A549 (cell line): Measurements from ENCODE around the gene ZKSCAN1. TPM values are rescaled to one million over a fixed set of nuclear protein-coding genes. Genes with fewer than 3 reads are reported as not detected.
"Not testable (repeated sequence)": the region's sequence is repeated elsewhere in the genome, so short reads cannot be mapped to it uniquely, and the experiment has no call there.

Source experiments
- ATAC-seq, 2 experiments: fragments of 200-7000 bp in 1 of 2; fragments of >200 bp in 1 of 2; cut with Nextera tagmentation in 1 of 2; cut with Tn5 transposase in 1 of 2; 3 replicates each; pipeline versions ENCODE4 v1.8.0 to v1.9.1; 2018 to 2020; ENCODE audit warnings: mild to moderate bottlenecking in 1 of 2, moderate library complexity in 1 of 2
- CTCF ChIA-PET: fragments of 300-600 bp; sonication (Branson Sonifier 250); formaldehyde crosslinking; extraction: SDS; loops from one replicate; lab custom pipeline; 2021; ENCODE audit warnings: antibody characterized with exemption, inconsistent platforms; lab: Yijun Ruan, JAX
- POLR2A ChIA-PET: fragments of 350-600 bp; formaldehyde crosslinking; extraction: SDS; loops from one replicate; lab custom pipeline; 2021; ENCODE audit warnings: antibody characterized with exemption, inconsistent platforms; lab: Yijun Ruan, JAX
- DNase-seq, 2 experiments: peaks; one replicate each; pipeline versions ENCODE4 v3.0.0 to v3.0.0-alpha.2; 2011 to 2016; ENCODE audit warnings: low read depth in 1 of 2, low spot score in 1 of 2
- FAIRE-seq: peaks from 2 replicates; lab custom pipeline; 2011; peaks lifted over from hg19 to GRCh38; lab: Jason Lieb, UNC
- H3K27ac ChIP-seq, 2 experiments: fragments of >200 bp; sonication (Bioruptor Twin); formaldehyde crosslinking; 3 replicates each; pipeline ENCODE4 v1.5.1; 2016 to 2017
- H3K4me1 ChIP-seq: fragments of >200 bp; sonication (Bioruptor Twin); formaldehyde crosslinking; 3 replicates; pipeline ENCODE4 v1.6.1; 2016
- H3K4me2 ChIP-seq: fragments of >200 bp; sonication (Bioruptor Twin); formaldehyde crosslinking; 3 replicates; pipeline ENCODE4 v1.6.1; 2016
- H3K4me3 ChIP-seq: fragments of >200 bp; sonication (Bioruptor Twin); formaldehyde crosslinking; 3 replicates; pipeline ENCODE4 v1.5.1; 2016
- H3K9me3 ChIP-seq: fragments of >200 bp; sonication (Bioruptor Twin); formaldehyde crosslinking; 3 replicates; pipeline ENCODE4 v1.6.1; 2016
- CBX2 ChIP-seq: fragments of 200-600 bp; sonication (generic); IDR thresholded peaks from 2 replicates; pipeline ENCODE4 v1.6.1; 2016; ENCODE audit warnings: low read depth, mild to moderate bottlenecking, borderline replicate concordance
- CTCF ChIP-seq: fragments of >200 bp; sonication (Bioruptor Twin); formaldehyde crosslinking; IDR thresholded peaks from 3 replicates; pipeline ENCODE4 v1.5.1; 2016
- EHF ChIP-seq: fragments of 250-450 bp; sonication (Bioruptor Pico); IDR thresholded peaks from 2 replicates; pipeline ENCODE4 v1.5.0; 2020; ENCODE audit warnings: mild to moderate bottlenecking
- GATA3 ChIP-seq: IDR thresholded peaks from 2 replicates; pipeline ENCODE4 v1.6.1; 2012; ENCODE audit warnings: borderline replicate concordance
- HMGXB4 ChIP-seq: fragments of 250-450 bp; sonication (Bioruptor Pico); IDR thresholded peaks from 2 replicates; pipeline ENCODE4 v1.5.0; 2021; ENCODE audit warnings: mild to moderate bottlenecking, moderate library complexity, borderline replicate concordance
- HOXB13 ChIP-seq: fragments of 250-450 bp; sonication (Bioruptor Pico); IDR thresholded peaks from 2 replicates; pipeline ENCODE4 v1.5.0; 2020; ENCODE audit warnings: low read depth, mild to moderate bottlenecking, moderate library complexity
- JUN ChIP-seq, 2 experiments: fragments of >200 bp; sonication (Bioruptor Twin); formaldehyde crosslinking; IDR thresholded peaks; 2 replicates in 1 of 2; 3 replicates in 1 of 2; pipeline ENCODE4 v1.6.1; 2016 to 2017
- JUNB ChIP-seq: fragments of >200 bp; sonication (Bioruptor Twin); formaldehyde crosslinking; IDR thresholded peaks from 2 replicates; pipeline ENCODE4 v1.6.1; 2016
- MAFK ChIP-seq: fragments of 450-650 bp; IDR thresholded peaks from 2 replicates; pipeline ENCODE4 v1.6.1; 2014; ENCODE audit not compliant: partially characterized antibody
- POLR2A ChIP-seq: IDR thresholded peaks from 2 replicates; pipeline ENCODE4 v1.6.1; 2012; ENCODE audit warnings: mild to moderate bottlenecking, low read length
- POLR2AphosphoS2 ChIP-seq: conservative IDR thresholded peaks from 2 replicates; pipeline ENCODE4 v1.6.1; 2012; ENCODE audit warnings: low read length, improper control_type of control experiment, inconsistent platforms
- RFX5 ChIP-seq: fragments of 450-650 bp; IDR thresholded peaks from 2 replicates; pipeline ENCODE4 v1.7.1; 2014; ENCODE audit warnings: antibody characterized with exemption, mild to moderate bottlenecking, moderate library complexity
- WGBS: methylation state at CpG from one replicate; pipeline ENCODE4 v1.1.6; 2017; ENCODE audit errors: missing lambda C conversion rate; 5-methylcytosine and 5-hydroxymethylcytosine counted together
- polyA plus RNA-seq, 4 experiments: library from polyadenylated mRNA; depleted of rRNA in 3 of 4; stranded (reverse); fragments of >200 nt; fragmentation: RNase III in 1 of 4; extraction: RNeasy Plus Mini Kit Qiagen cat#74134 plus additional on column Dnase treatment in 1 of 4; gene quantifications; 2 replicates in 3 of 4; 3 replicates in 1 of 4; pipeline ENCODE4 v1.2.3, GENCODE V29; 2011 to 2017
- TF ChIP-seq, protein P1 (sequence below): fragments of 250-450 bp; sonication (Bioruptor Pico); IDR thresholded peaks from 2 replicates; pipeline ENCODE4 v1.5.0; 2020; ENCODE audit warnings: low read depth, mild to moderate bottlenecking, moderate library complexity

ZKSCAN1 gene
- polyA plus RNA-seq, 2 of the 4 experiments (the other 2 are of a cell fraction) = 11.4 to 23.9 TPM

DNA sequence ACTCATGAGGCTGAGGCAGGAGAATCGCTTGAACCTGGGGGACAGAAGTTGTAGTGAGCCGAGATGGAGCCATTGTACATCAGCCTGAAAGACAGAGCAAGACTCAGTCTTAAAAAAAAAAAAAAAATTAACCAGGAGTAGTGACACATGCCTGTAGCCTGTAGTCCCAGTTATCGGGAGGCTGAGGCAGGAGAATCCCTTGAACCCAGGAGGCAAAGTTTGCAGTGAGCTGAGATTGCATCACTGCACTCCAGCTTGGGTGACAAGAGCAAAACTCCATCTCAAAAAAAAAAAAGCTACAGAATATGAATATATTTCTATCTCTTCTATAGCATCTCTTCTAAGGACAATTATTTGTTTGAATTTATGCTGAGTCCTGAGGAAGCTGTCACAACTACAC lies 46.1 kb upstream of the ZKSCAN1 start:
- no peak overlapping the region for H3K27ac ChIP-seq
- no peak for ATAC-seq
- TF ChIP-seq JUNB = no peak
- TF ChIP-seq CBX2 = no peak
- TF ChIP-seq MAFK = no peak
- TF ChIP-seq HMGXB4 (CRISPR knock-in tag) = no peak
- no peak for TF ChIP-seq POLR2A
- TF ChIP-seq, protein P1, sequence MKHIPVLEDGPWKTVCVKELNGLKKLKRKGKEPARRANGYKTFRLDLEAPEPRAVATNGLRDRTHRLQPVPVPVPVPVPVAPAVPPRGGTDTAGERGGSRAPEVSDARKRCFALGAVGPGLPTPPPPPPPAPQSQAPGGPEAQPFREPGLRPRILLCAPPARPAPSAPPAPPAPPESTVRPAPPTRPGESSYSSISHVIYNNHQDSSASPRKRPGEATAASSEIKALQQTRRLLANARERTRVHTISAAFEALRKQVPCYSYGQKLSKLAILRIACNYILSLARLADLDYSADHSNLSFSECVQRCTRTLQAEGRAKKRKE = no peak
- no peak for TF ChIP-seq HOXB13 (CRISPR knock-in tag)
- TF ChIP-seq, all 56 proteins: peak for 0
- DNase-seq = no peak
- Histone ChIP-seq H3K4me1 (no peaks in the 10 kb centered on the region), H3K4me2 (no peak overlapping the region), H3K9me3 (no peaks in the 10 kb centered on the region), H3K4me3 (no peak overlapping the region)
- ChIA-PET CTCF (interaction anchor here (0.9 to 4.2 kb wide), 2 partner anchors 9 to 20 kb away, joined by 3 to 32 read pairs; partner anchors contain the start of gene AZGP1), POLR2A (no interaction called here)
- WGBS = 19% methylated on average over 3 of the region's 3 CpGs
- FAIRE-seq = no peak

- FAIRE-seq, H3K4me3 ChIP-seq, ATAC-seq, H3K27ac ChIP-seq, H3K9me3 ChIP-seq, DNase-seq, H3K4me2 ChIP-seq, H3K4me1 ChIP-seq, POLR2A ChIA-PET: not testable (repeated sequence)
- WGBS = no CpG with 5 or more reads among the region's 1 CpG
- CTCF ChIA-PET = interaction anchor here (4.2 kb wide), 1 partner anchor 8 kb away, joined by 32 read pairs; the partner anchor contains the start of gene AZGP1
These were observed 45.6 kb upstream of the ZKSCAN1 start for GRCh38 chr7:99969813-99970212.

DNA sequence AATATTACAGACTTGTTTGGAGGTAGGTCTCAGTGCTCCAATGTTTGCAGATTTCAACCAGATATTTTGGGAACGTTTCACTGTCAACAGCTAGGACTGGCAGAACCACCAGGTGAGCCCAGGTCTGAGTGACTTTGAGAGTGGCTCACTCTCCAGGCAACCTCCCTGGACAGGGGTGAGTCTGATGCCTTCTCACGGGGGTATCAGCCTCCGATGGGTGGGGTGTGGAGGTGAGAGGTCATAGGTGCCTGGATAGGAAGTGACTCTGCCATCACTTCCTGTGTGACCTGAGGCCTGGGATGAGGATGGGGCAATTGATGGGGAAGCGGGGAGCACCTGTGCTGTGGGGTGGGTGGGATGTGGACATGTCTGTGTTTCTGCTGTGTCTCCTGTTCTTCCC lies 44.2 kb upstream of the ZKSCAN1 start:
- no peak overlapping the region for H3K27ac ChIP-seq

GRCh38 chr7:99973817-99974216 lies 41.6 kb upstream of the ZKSCAN1 start:
- H3K27ac ChIP-seq, H3K4me2 ChIP-seq, DNase-seq, H3K4me1 ChIP-seq, ATAC-seq, FAIRE-seq, H3K9me3 ChIP-seq, POLR2A ChIA-PET, CTCF ChIA-PET, H3K4me3 ChIP-seq: not testable (repeated sequence)
- 54% methylated on average over 7 of the region's 7 CpGs for WGBS

More for the DNA sequence above, 44.2 kb upstream of the ZKSCAN1 start:
- TF ChIP-seq JUN (IDR thresholded peaks at IDR 0.05) = no peak
- TF ChIP-seq, all 56 proteins: peak for 0
- ATAC-seq = no peak
- no peak for FAIRE-seq
- CTCF ChIA-PET = interaction anchor here (0.9 kb wide), 1 partner anchor 8 kb away, joined by 4 read pairs; no protein-coding TSS in a partner anchor
- Histone ChIP-seq H3K4me2 (no peak overlapping the region), H3K4me1 (no peaks in the 10 kb centered on the region), H3K4me3 (no peak overlapping the region), H3K9me3 (no peaks in the 10 kb centered on the region)
- no peak for DNase-seq
- WGBS = 36% methylated on average over 4 of the region's 4 CpGs
- POLR2A ChIA-PET = no interaction called here

GRCh38 chr7:99974681-99975080 lies 40.7 kb upstream of the ZKSCAN1 start:
- CTCF ChIA-PET = no interaction called here
- 41% methylated on average over 1 of the region's 1 CpG for WGBS
- no peaks in the 10 kb centered on the region for H3K4me1 ChIP-seq
- no peak overlapping the region for H3K4me3 ChIP-seq
- no peak overlapping the region for H3K27ac ChIP-seq
- FAIRE-seq (no peak), ATAC-seq (no peak), DNase-seq (no peak)
- no peak for TF ChIP-seq POLR2A
- TF ChIP-seq RFX5 = no peak
- no peak for TF ChIP-seq CTCF
- TF ChIP-seq POLR2AphosphoS2 = no peak
- TF ChIP-seq EHF (CRISPR knock-in tag) = no peak
- no peak for TF ChIP-seq GATA3
- no peak overlapping the region for H3K4me2 ChIP-seq
- H3K9me3 ChIP-seq = no peaks in the 10 kb centered on the region
- POLR2A ChIA-PET = no interaction called here
